ENCODE measurements around the gene DMRTB1. TPM values are rescaled to one million over a fixed set of nuclear protein-coding genes. Genes with fewer than 3 reads are reported as not detected.

The DMRTB1 gene
- total and polyA plus RNA-seq, 2 of the 8 experiments (the other 6 are each of a cell fraction or from before 2014, with no cell fraction given) = 0.06 to 0.35 TPM

DNA sequence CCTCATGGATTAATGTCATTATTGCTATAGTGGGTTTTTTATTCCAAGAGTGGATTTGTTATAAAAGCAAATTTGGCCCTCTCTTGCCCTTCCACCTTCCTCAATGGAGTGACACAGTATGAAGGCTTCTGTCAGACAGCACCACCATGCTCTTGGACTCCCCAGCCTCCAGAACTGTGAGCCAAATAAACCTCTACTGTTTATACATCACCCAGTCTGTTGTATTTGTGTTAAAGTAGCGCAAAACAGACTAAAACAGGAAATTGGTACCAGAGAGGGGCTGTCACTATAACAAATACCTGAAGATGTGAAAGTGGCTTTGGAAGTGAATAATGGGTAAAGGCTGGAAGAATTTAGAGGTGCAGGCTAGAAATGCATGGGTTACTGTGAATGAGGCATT is 38.0 kb upstream of the DMRTB1 start:
- FAIRE-seq = no peak
- POLR2A ChIA-PET (ENCODE audit: partially characterized antibody) = no interaction called here
- TF ChIP-seq SP1 (IDR thresholded peaks at IDR 0.05; ENCODE audit: low read depth, low read length) (no peak), RFX5 (IDR thresholded peaks at IDR 0.05; ENCODE audit: borderline replicate concordance, low read depth, low read length) (no peak), MAFK (IDR thresholded peaks at IDR 0.05; ENCODE audit: low read depth, low read length) (no peak), TEAD4 (IDR thresholded peaks at IDR 0.05; ENCODE audit: low read depth, low read length) (no peak), SIRT6 (IDR thresholded peaks at IDR 0.05; ENCODE audit: low read length) (no peak), TBP (IDR thresholded peaks at IDR 0.05; ENCODE audit: low read depth, low read length) (no peak), GTF2F1 (IDR thresholded peaks at IDR 0.05; ENCODE audit: borderline replicate concordance, low read depth, low read length) (no peak), NANOG (IDR thresholded peaks at IDR 0.05; ENCODE audit: insufficient read depth, low read depth, low read length, poor library complexity, severe bottlenecking) (no peak), KDM4A (IDR thresholded peaks at IDR 0.05; ENCODE audit: low read depth, low read length, severe bottlenecking) (no peak), SUZ12 (IDR thresholded peaks at IDR 0.05; ENCODE audit: low read length) (no peak)
- TF ChIP-seq, protein P1, sequence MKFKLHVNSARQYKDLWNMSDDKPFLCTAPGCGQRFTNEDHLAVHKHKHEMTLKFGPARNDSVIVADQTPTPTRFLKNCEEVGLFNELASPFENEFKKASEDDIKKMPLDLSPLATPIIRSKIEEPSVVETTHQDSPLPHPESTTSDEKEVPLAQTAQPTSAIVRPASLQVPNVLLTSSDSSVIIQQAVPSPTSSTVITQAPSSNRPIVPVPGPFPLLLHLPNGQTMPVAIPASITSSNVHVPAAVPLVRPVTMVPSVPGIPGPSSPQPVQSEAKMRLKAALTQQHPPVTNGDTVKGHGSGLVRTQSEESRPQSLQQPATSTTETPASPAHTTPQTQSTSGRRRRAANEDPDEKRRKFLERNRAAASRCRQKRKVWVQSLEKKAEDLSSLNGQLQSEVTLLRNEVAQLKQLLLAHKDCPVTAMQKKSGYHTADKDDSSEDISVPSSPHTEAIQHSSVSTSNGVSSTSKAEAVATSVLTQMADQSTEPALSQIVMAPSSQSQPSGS (IDR thresholded peaks at IDR 0.05; ENCODE audit: low read length) = no peak
- TF ChIP-seq, protein P2, sequence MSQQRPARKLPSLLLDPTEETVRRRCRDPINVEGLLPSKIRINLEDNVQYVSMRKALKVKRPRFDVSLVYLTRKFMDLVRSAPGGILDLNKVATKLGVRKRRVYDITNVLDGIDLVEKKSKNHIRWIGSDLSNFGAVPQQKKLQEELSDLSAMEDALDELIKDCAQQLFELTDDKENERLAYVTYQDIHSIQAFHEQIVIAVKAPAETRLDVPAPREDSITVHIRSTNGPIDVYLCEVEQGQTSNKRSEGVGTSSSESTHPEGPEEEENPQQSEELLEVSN (IDR thresholded peaks at IDR 0.05) = no peak

More for the DNA sequence above, 38.0 kb upstream of the DMRTB1 start:
- H3K4ac ChIP-seq (replicated peaks; ENCODE audit: insufficient read length, low read depth, low read length) = no peak overlapping the region
- no peak overlapping the region for H3K14ac ChIP-seq (ENCODE audit: insufficient read length)
- no peaks in the 10 kb centered on the region for H3K79me1 ChIP-seq (ENCODE audit: low read depth, low read length)
- no peaks in the 10 kb centered on the region for H3K27me3 ChIP-seq (replicated peaks in 1 of 4; ENCODE audit: control insufficient read depth in 3 of 4, extremely low read depth in 1 of 4, insufficient read depth in 3 of 4, low read length in 3 of 4)
- H2BK20ac ChIP-seq (ENCODE audit: low read length) = 0 out of 2 replicates have a peak overlapping the region, but pooled peaks have one; percentile 7
- H4K91ac ChIP-seq (replicated peaks; ENCODE audit: insufficient read length, low read length) = no peak overlapping the region
- H4K5ac ChIP-seq (ENCODE audit: insufficient read length, low read depth, low read length) = no peak overlapping the region
- no peak overlapping the region for H2BK5ac ChIP-seq (ENCODE audit: low read depth, low read length)
- no peak overlapping the region for H2BK12ac ChIP-seq (ENCODE audit: low read depth, low read length)
- no peaks in the 10 kb centered on the region for H3K79me2 ChIP-seq (ENCODE audit: control insufficient read depth in 1 of 2, insufficient read depth in 2 of 2, low read length in 2 of 2)
- H4K20me1 ChIP-seq (replicated peaks in 1 of 2; ENCODE audit: control insufficient read depth in 1 of 2, insufficient read depth in 2 of 2, low read length in 2 of 2) = no peaks in the 10 kb centered on the region
- no peak overlapping the region for H3K4me2 ChIP-seq (ENCODE audit: insufficient read depth in 1 of 2, low read depth in 2 of 2, low read length in 2 of 2)
- no peak overlapping the region for H2BK15ac ChIP-seq (ENCODE audit: low read length)
- no peak overlapping the region for H3K18ac ChIP-seq (ENCODE audit: extremely low read depth, low read length)
- H3K56ac ChIP-seq (replicated peaks; ENCODE audit: insufficient read length, low read depth, low read length) = no peak overlapping the region
- H2BK120ac ChIP-seq (replicated peaks; ENCODE audit: low read depth, low read length) = no peak overlapping the region
- DNase-seq (ENCODE audit: low read depth in 1 of 2, low spot score in 2 of 2) = no peak
- peaks cover 0 to 2% (median 0%) of the 10 kb centered on the region in 4 experiments; a peak in 2 of 8 replicates for H3K36me3 ChIP-seq (ENCODE audit: control insufficient read depth in 2 of 4, insufficient read depth in 4 of 4, low read length in 3 of 4)
- H3K4me3 ChIP-seq (ENCODE audit: extremely low read depth in 1 of 4, insufficient read depth in 2 of 4, low read depth in 3 of 4, low read length in 4 of 4) = no peak overlapping the region
- H3K4me1 ChIP-seq (replicated peaks in 1 of 4; ENCODE audit: control insufficient read depth in 3 of 4, insufficient read depth in 4 of 4, low read length in 3 of 4) = peaks cover 4 to 15% (median 11%) of the 10 kb centered on the region in 4 experiments; a peak in 5 of 7 replicates
- no peak overlapping the region for H4K8ac ChIP-seq (ENCODE audit: extremely low read depth, insufficient read depth, low read length)
- CTCF ChIA-PET (ENCODE audit: partially characterized antibody) = no interaction called here
- H3K23me2 ChIP-seq (ENCODE audit: low read depth, low read length) = no peaks in the 10 kb centered on the region
- no peak overlapping the region for H3K23ac ChIP-seq (ENCODE audit: insufficient read length)
- H3K9ac ChIP-seq (replicated peaks in 1 of 4; ENCODE audit: extremely low read depth in 1 of 4, low read depth in 3 of 4, low read length in 3 of 4) = no peak overlapping the region
- peaks cover 8 to 15% of the 10 kb centered on the region in 2 experiments; a peak in 3 of 4 replicates for H3K9me3 ChIP-seq (ENCODE audit: insufficient read depth in 2 of 2, low read depth in 1 of 2, low read length in 1 of 2)
- H2AK5ac ChIP-seq (ENCODE audit: low read depth, low read length) = no peak overlapping the region
- WGBS, 2 experiments (ENCODE audit: extremely low coverage in 1 of 2, insufficient coverage in 1 of 2, insufficient read length in 1 of 2, insufficient replicate concordance in 2 of 2, low coverage in 1 of 2, low lambda C conversion rate in 2 of 2, missing lambda C conversion rate in 1 of 2) = 95% methylated on average over 1 of the region's 1 CpG; no CpG with 5 or more reads in 1 of the 2 experiments
- H2AFZ ChIP-seq (ENCODE audit: low read length) = no peak overlapping the region
- H3K27ac ChIP-seq (ENCODE audit: low read depth, low read length) = no peak overlapping the region
